Neural cell (in vitro differentiated cells): ENCODE data around the gene DNAH1.

Experiments
- CTCF ChIP-seq: fragments of 450-650 bp; IDR thresholded peaks from 2 replicates; pipeline ENCODE4 v1.5.1; 2014; ENCODE audit warnings: antibody characterized with exemption, mild to moderate bottlenecking, moderate library complexity; ENCODE audit not compliant: poor library complexity, severe bottlenecking
- EZH2 ChIP-seq: fragments of 200-600, 300-800 bp; shearing (Covaris generic), sonication (generic); IDR thresholded peaks from 2 replicates; pipeline ENCODE4 v1.6.1; 2014; ENCODE audit warnings: antibody characterized with exemption, low read length, borderline replicate concordance, mild to moderate bottlenecking; ENCODE audit not compliant: insufficient read depth, poor library complexity, severe bottlenecking
- MXI1 ChIP-seq: fragments of 450-650 bp; conservative IDR thresholded peaks from 2 replicates; pipeline ENCODE4 v1.6.1; 2014; ENCODE audit warnings: antibody characterized with exemption, mild to moderate bottlenecking; ENCODE audit not compliant: poor library complexity, severe bottlenecking
- POLR2AphosphoS5 ChIP-seq: IDR thresholded peaks from 2 replicates; pipeline ENCODE4 v1.6.1; 2012
- RAD21 ChIP-seq: fragments of 450-650 bp; conservative IDR thresholded peaks from 2 replicates; pipeline ENCODE4 v1.6.1; 2014; ENCODE audit warnings: antibody characterized with exemption, mild to moderate bottlenecking, moderate library complexity
- SMC3 ChIP-seq: fragments of 450-650 bp; conservative IDR thresholded peaks from 2 replicates; pipeline ENCODE4 v1.6.1; 2014; ENCODE audit warnings: antibody characterized with exemption, mild to moderate bottlenecking, moderate library complexity; ENCODE audit not compliant: poor library complexity
- TAF1 ChIP-seq: IDR thresholded peaks from 2 replicates; pipeline ENCODE4 v1.6.1; 2012; ENCODE audit warnings: low read depth

- TF ChIP-seq CTCF (no peak), EZH2 (no peak), SMC3 (no peak), POLR2AphosphoS5 (no peak), TAF1 (no peak), RAD21 (no peak), MXI1 (no peak)
These were observed 38.6 kb downstream of the DNAH1 start for GRCh38 chr3:52354676-52355075.
